Omental fat pad (tissue), 4 donors: ENCODE measurements around the gene KRTAP12-4. TPM values are rescaled to one million over a fixed set of nuclear protein-coding genes. Genes with fewer than 3 reads are reported as not detected.

Experiments
- ATAC-seq: fragments of 150-250 bp; one replicate; pipeline ENCODE4 v1.9.1; 2016; ENCODE audit warnings: mild to moderate bottlenecking, moderate library complexity; ENCODE audit not compliant: low FRiP score
- DNase-seq: peaks from one replicate; pipeline ENCODE4 v3.0.0-alpha.2; 2019; ENCODE audit warnings: low spot score
- CTCF ChIP-seq, 3 donors: fragments of 450-650 bp; IDR thresholded peaks; one replicate each; pipeline ENCODE4 v1.5.1; 2016 to 2017; ENCODE audit warnings: antibody characterized with exemption in 3 of 3, mild to moderate bottlenecking in 3 of 3, moderate library complexity in 2 of 3
- total RNA-seq, 4 donors: library from RNA; depleted of rRNA; stranded (reverse); fragments of >200 nt; gene quantifications; one replicate each; pipeline ENCODE4 v1.1.0, GENCODE V29; 2016

The KRTAP12-4 gene
- total RNA-seq, 4 donors from 2014 or later, result not detected

GRCh38 chr21:44616591-44616926 lies 37.9 kb downstream of the KRTAP12-4 start:
- no peak for TF ChIP-seq CTCF (IDR thresholded peaks at IDR 0.05)
- ATAC-seq (no peak), DNase-seq (no peak)

- ATAC-seq, result no peak
- TF ChIP-seq CTCF (IDR thresholded peaks at IDR 0.05), result no peak
- DNase-seq, result no peak
These were observed 38.4 kb downstream of the KRTAP12-4 start for GRCh38 chr21:44615911-44616590.

- ATAC-seq, result no peak
- no peak for DNase-seq
- no peak for TF ChIP-seq CTCF (IDR thresholded peaks at IDR 0.05)
These were observed 39.0 kb downstream of the KRTAP12-4 start for GRCh38 chr21:44615466-44615865.

GRCh38 chr21:44614961-44615391 lies 39.5 kb downstream of the KRTAP12-4 start:
- ATAC-seq (no peak), DNase-seq (no peak)

GRCh38 chr21:44614161-44614631 lies 40.3 kb downstream of the KRTAP12-4 start:
- no peak for TF ChIP-seq CTCF (IDR thresholded peaks at IDR 0.05)
- no peak for ATAC-seq
- no peak for DNase-seq

More at GRCh38 chr21:44614961-44615391, 39.5 kb downstream of the KRTAP12-4 start:
- TF ChIP-seq CTCF (IDR thresholded peaks at IDR 0.05), result no peak

- ATAC-seq (no peak), DNase-seq (no peak)
- no peak for TF ChIP-seq CTCF (IDR thresholded peaks at IDR 0.05)
These were observed 40.9 kb downstream of the KRTAP12-4 start for GRCh38 chr21:44613386-44614155.
